ENCODE measurements around the gene ZNF501. TPM values are rescaled to one million over a fixed set of nuclear protein-coding genes. Genes with fewer than 3 reads are reported as not detected.

Gene ZNF501
- polyA plus RNA-seq (2013, experiment 1 of 2): 0.77 TPM
- 0.63 TPM for polyA plus RNA-seq (2013, experiment 2 of 2)

DNA sequence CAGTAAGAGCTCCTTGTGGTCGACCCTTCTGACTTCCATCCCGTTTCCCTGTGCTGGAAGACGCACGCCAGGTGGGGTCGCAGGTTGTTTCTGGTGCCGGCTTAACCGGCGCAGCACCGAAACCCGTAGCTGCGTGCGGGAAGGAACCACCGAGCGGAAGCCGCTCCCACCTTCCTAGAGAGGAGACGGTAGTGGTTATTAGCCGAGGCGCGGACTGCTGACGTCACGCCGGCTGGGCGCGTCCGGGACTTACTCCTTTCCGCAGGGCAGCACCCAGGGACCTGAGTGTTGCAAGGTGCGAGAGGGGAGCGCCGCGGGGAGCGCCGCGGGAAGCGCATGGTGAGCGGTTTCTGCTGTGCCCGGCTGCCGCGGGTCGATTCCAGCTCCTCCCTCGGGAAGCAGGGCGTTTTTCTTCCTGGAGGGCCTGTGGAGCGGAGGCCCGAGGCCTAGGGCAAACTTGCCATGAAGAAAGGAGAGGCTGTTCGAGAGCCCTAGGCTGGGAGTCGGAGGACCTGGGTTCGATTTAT lies at the start of gene ZNF501:
ZNF501 (plus strand) TSS at position 252 of the 527 bp plus-strand sequence. CDS start 4,787 bp downstream, outside the sequence.
- no peak within 1 kb of the TSS for H2BK15ac ChIP-seq (ENCODE audit: low read depth, poor library complexity, severe bottlenecking)
- no peak within 1 kb of the TSS for H2BK120ac ChIP-seq (ENCODE audit: low read depth, low read length)
- no peak within 1 kb of the TSS for H3K23ac ChIP-seq (ENCODE audit: low read length in 2 of 2)
- peaks cover 0 to 39% of the 10 kb centered on the region in 2 experiments for H3K36me3 ChIP-seq (ENCODE audit: control insufficient read depth in 1 of 2, insufficient read depth in 2 of 2, low read depth in 1 of 2, low read length in 2 of 2)
- no peaks in the 10 kb centered on the region for H3K79me1 ChIP-seq (replicated peaks; ENCODE audit: low read length, poor library complexity, severe bottlenecking)
- no peak within 1 kb of the TSS for H3K18ac ChIP-seq (ENCODE audit: low read depth in 1 of 2, low read length in 2 of 2)
- H4K8ac ChIP-seq (ENCODE audit: low read length): peak within 1 kb of the TSS; percentile 78
- peak within 1 kb of the TSS; percentile 41 to 89 for H3K4me3 ChIP-seq (ENCODE audit: insufficient read depth in 1 of 2, low read depth in 1 of 2, low read length in 2 of 2)
- H2BK12ac ChIP-seq (ENCODE audit: low read length in 2 of 2): no peak within 1 kb of the TSS
- peak; percentile 68 for DNase-seq
- H3K4me1 ChIP-seq (ENCODE audit: control insufficient read depth, insufficient read depth, low read depth, low read length): no peaks in the 10 kb centered on the region
- H3K27me3 ChIP-seq (ENCODE audit: control insufficient read depth in 1 of 2, insufficient read depth in 1 of 2, low read length in 2 of 2): no peaks in the 10 kb centered on the region
- H3K27ac ChIP-seq (ENCODE audit: low read length, poor library complexity, severe bottlenecking): no peak within 1 kb of the TSS
- no peak within 1 kb of the TSS for H2BK5ac ChIP-seq (ENCODE audit: low read depth, low read length, poor library complexity, severe bottlenecking)
- 6% methylated on average over 46 of the region's 46 CpGs for WGBS
- peak within 1 kb of the TSS; percentile 5 for H3K4me2 ChIP-seq (ENCODE audit: low read length, poor library complexity, severe bottlenecking)
- H4K91ac ChIP-seq (ENCODE audit: low read length): peak within 1 kb of the TSS; percentile 18
- H2AK5ac ChIP-seq (ENCODE audit: low read length, severe bottlenecking): no peak within 1 kb of the TSS
- H3K9me3 ChIP-seq (ENCODE audit: control insufficient read depth, low read length): peaks cover 91% of the 10 kb centered on the region
- H3K14ac ChIP-seq (ENCODE audit: low read length in 2 of 2): no peak within 1 kb of the TSS
- peak within 1 kb of the TSS; percentile 72 for H2AFZ ChIP-seq (ENCODE audit: low read depth, low read length)
- peak within 1 kb of the TSS; percentile 90 for H3K9ac ChIP-seq (ENCODE audit: low read length)
- peak within 1 kb of the TSS in 1 of 2 experiments; percentile 34 for H3K4ac ChIP-seq (ENCODE audit: low read depth in 1 of 2, low read length in 2 of 2)

GRCh38 chr3:44680921-44681455 lies 48.4 kb upstream of the ZNF501 start:
- Histone ChIP-seq H2BK15ac (ENCODE audit: low read depth, poor library complexity, severe bottlenecking) (no peak overlapping the region), H4K8ac (ENCODE audit: low read length) (no peak overlapping the region), H2AFZ (ENCODE audit: low read depth, low read length) (no peak overlapping the region), H2AK5ac (ENCODE audit: low read length, severe bottlenecking) (no peak overlapping the region), H3K4me1 (ENCODE audit: control insufficient read depth, insufficient read depth, low read depth, low read length) (no peaks in the 10 kb centered on the region), H3K4ac (ENCODE audit: low read depth in 1 of 2, low read length in 2 of 2) (no peak overlapping the region), H3K27ac (ENCODE audit: low read length, poor library complexity, severe bottlenecking) (no peak overlapping the region), H3K36me3 (ENCODE audit: control insufficient read depth in 1 of 2, insufficient read depth in 2 of 2, low read depth in 1 of 2, low read length in 2 of 2) (peaks cover 0 to 18% of the 10 kb centered on the region in 2 experiments), H3K14ac (ENCODE audit: low read length in 2 of 2) (no peak overlapping the region), H3K9me3 (ENCODE audit: control insufficient read depth, low read length) (peaks cover 36% of the 10 kb centered on the region), H2BK120ac (ENCODE audit: low read depth, low read length) (no peak overlapping the region), H3K4me2 (ENCODE audit: low read length, poor library complexity, severe bottlenecking) (no peak overlapping the region), H3K79me1 (replicated peaks; ENCODE audit: low read length, poor library complexity, severe bottlenecking) (no peaks in the 10 kb centered on the region), H4K91ac (ENCODE audit: low read length) (no peak overlapping the region), H3K4me3 (ENCODE audit: insufficient read depth in 1 of 2, low read depth in 1 of 2, low read length in 2 of 2) (no peak overlapping the region), H2BK5ac (ENCODE audit: low read depth, low read length, poor library complexity, severe bottlenecking) (no peak overlapping the region), H3K27me3 (ENCODE audit: control insufficient read depth in 1 of 2, insufficient read depth in 1 of 2, low read length in 2 of 2) (peaks cover 0 to 8% of the 10 kb centered on the region in 2 experiments), H2BK12ac (ENCODE audit: low read length in 2 of 2) (no peak overlapping the region), H3K23ac (ENCODE audit: low read length in 2 of 2) (no peak overlapping the region), H3K18ac (ENCODE audit: low read depth in 1 of 2, low read length in 2 of 2) (no peak overlapping the region), H3K9ac (ENCODE audit: low read length) (no peak overlapping the region)
- WGBS: 63% methylated on average over 2 of the region's 4 CpGs
- no peak for DNase-seq

DNA sequence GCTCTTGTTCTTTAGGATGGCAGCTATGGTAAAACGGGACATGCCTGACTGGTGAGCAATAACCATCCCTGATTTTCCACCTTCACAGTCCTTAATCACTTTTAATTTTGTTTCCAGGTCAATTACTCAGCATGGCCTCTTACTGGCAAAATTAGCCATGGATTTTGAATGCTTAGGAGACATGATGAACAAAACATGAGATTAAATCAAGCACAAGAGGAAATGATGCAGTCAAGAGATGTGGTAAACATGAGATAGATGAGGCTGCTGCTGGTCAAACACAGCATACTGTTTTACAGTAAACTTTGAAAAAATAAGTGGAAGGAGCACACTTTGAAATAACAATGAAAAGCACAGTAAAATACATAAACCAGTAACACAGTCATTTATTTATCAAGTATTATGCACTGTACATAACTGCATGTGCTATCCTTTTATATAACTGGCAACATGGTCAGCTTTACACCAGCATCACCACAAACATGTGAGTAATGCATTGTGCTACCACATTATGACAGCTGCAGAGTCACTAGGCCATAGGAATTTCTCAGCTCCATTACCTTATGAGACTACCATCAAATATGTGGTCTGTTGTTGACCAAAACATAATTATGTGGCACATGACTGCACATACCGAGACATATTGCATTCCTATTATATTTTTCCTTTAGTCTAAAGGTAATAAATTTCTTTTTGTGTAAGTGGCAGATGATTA lies 47.1 kb upstream of the ZNF501 start:
- no peak overlapping the region for H3K4me2 ChIP-seq (ENCODE audit: low read length, poor library complexity, severe bottlenecking)
- H3K23ac ChIP-seq (ENCODE audit: low read length in 2 of 2): no peak overlapping the region
- H2AFZ ChIP-seq (ENCODE audit: low read depth, low read length): no peak overlapping the region
- H3K14ac ChIP-seq (ENCODE audit: low read length in 2 of 2): no peak overlapping the region
- no peak overlapping the region for H2BK120ac ChIP-seq (ENCODE audit: low read depth, low read length)
- no peaks in the 10 kb centered on the region for H3K79me1 ChIP-seq (replicated peaks; ENCODE audit: low read length, poor library complexity, severe bottlenecking)
- peak overlapping the region; percentile 15 for H3K27ac ChIP-seq (ENCODE audit: low read length, poor library complexity, severe bottlenecking)
- no peak overlapping the region for H2BK5ac ChIP-seq (ENCODE audit: low read depth, low read length, poor library complexity, severe bottlenecking)
- no peak overlapping the region for H3K4me3 ChIP-seq (ENCODE audit: insufficient read depth in 1 of 2, low read depth in 1 of 2, low read length in 2 of 2)
- DNase-seq: peak; percentile 68
- H3K18ac ChIP-seq (ENCODE audit: low read depth in 1 of 2, low read length in 2 of 2): no peak overlapping the region
- peaks cover 36% of the 10 kb centered on the region for H3K9me3 ChIP-seq (ENCODE audit: control insufficient read depth, low read length)
- H4K91ac ChIP-seq (ENCODE audit: low read length): no peak overlapping the region
- H3K27me3 ChIP-seq (ENCODE audit: control insufficient read depth in 1 of 2, insufficient read depth in 1 of 2, low read length in 2 of 2): no peaks in the 10 kb centered on the region
- peaks cover 0 to 18% of the 10 kb centered on the region in 2 experiments for H3K36me3 ChIP-seq (ENCODE audit: control insufficient read depth in 1 of 2, insufficient read depth in 2 of 2, low read depth in 1 of 2, low read length in 2 of 2)
- no peak overlapping the region for H2BK12ac ChIP-seq (ENCODE audit: low read length in 2 of 2)
- H2BK15ac ChIP-seq (ENCODE audit: low read depth, poor library complexity, severe bottlenecking): no peak overlapping the region
- H2AK5ac ChIP-seq (ENCODE audit: low read length, severe bottlenecking): no peak overlapping the region
- H4K8ac ChIP-seq (ENCODE audit: low read length): no peak overlapping the region
- no peaks in the 10 kb centered on the region for H3K4me1 ChIP-seq (ENCODE audit: control insufficient read depth, insufficient read depth, low read depth, low read length)
- WGBS: 53% methylated on average over 1 of the region's 2 CpGs
- H3K4ac ChIP-seq (ENCODE audit: low read depth in 1 of 2, low read length in 2 of 2): no peak overlapping the region
- no peak overlapping the region for H3K9ac ChIP-seq (ENCODE audit: low read length)

GRCh38 chr3:44685128-44685800 lies 44.2 kb upstream of the ZNF501 start:
- H3K23ac ChIP-seq (ENCODE audit: low read length in 2 of 2): no peak overlapping the region
- no peak for DNase-seq
- no peaks in the 10 kb centered on the region for H3K27me3 ChIP-seq (ENCODE audit: control insufficient read depth in 1 of 2, insufficient read depth in 1 of 2, low read length in 2 of 2)
- H3K4me1 ChIP-seq (ENCODE audit: control insufficient read depth, insufficient read depth, low read depth, low read length): no peaks in the 10 kb centered on the region
- H4K91ac ChIP-seq (ENCODE audit: low read length): no peak overlapping the region
- WGBS: 82% methylated on average over 37 of the region's 48 CpGs
- no peaks in the 10 kb centered on the region for H3K79me1 ChIP-seq (replicated peaks; ENCODE audit: low read length, poor library complexity, severe bottlenecking)
- H3K4me3 ChIP-seq (ENCODE audit: insufficient read depth in 1 of 2, low read depth in 1 of 2, low read length in 2 of 2): peak overlapping the region; percentile 39 to 83
- peaks cover 46% of the 10 kb centered on the region for H3K9me3 ChIP-seq (ENCODE audit: control insufficient read depth, low read length)
- H3K4me2 ChIP-seq (ENCODE audit: low read length, poor library complexity, severe bottlenecking): no peak overlapping the region
- H2BK120ac ChIP-seq (ENCODE audit: low read depth, low read length): no peak overlapping the region
- H3K14ac ChIP-seq (ENCODE audit: low read length in 2 of 2): no peak overlapping the region
- no peak overlapping the region for H4K8ac ChIP-seq (ENCODE audit: low read length)
- H2BK5ac ChIP-seq (ENCODE audit: low read depth, low read length, poor library complexity, severe bottlenecking): no peak overlapping the region
- H3K27ac ChIP-seq (ENCODE audit: low read length, poor library complexity, severe bottlenecking): no peak overlapping the region
- H3K9ac ChIP-seq (ENCODE audit: low read length): peak overlapping the region; percentile 79
- no peak overlapping the region for H3K4ac ChIP-seq (ENCODE audit: low read depth in 1 of 2, low read length in 2 of 2)
- no peak overlapping the region for H2BK12ac ChIP-seq (ENCODE audit: low read length in 2 of 2)
- no peak overlapping the region for H2AK5ac ChIP-seq (ENCODE audit: low read length, severe bottlenecking)
- H3K18ac ChIP-seq (ENCODE audit: low read depth in 1 of 2, low read length in 2 of 2): no peak overlapping the region
- H2BK15ac ChIP-seq (ENCODE audit: low read depth, poor library complexity, severe bottlenecking): no peak overlapping the region
- H3K36me3 ChIP-seq (ENCODE audit: control insufficient read depth in 1 of 2, insufficient read depth in 2 of 2, low read depth in 1 of 2, low read length in 2 of 2): peaks cover 0 to 18% of the 10 kb centered on the region in 2 experiments
- H2AFZ ChIP-seq (ENCODE audit: low read depth, low read length): no peak overlapping the region

All from mesenchymal stem cell (in vitro differentiated cells and primary cell).